Measurements from ENCODE around the gene PRKCB.

DNA sequence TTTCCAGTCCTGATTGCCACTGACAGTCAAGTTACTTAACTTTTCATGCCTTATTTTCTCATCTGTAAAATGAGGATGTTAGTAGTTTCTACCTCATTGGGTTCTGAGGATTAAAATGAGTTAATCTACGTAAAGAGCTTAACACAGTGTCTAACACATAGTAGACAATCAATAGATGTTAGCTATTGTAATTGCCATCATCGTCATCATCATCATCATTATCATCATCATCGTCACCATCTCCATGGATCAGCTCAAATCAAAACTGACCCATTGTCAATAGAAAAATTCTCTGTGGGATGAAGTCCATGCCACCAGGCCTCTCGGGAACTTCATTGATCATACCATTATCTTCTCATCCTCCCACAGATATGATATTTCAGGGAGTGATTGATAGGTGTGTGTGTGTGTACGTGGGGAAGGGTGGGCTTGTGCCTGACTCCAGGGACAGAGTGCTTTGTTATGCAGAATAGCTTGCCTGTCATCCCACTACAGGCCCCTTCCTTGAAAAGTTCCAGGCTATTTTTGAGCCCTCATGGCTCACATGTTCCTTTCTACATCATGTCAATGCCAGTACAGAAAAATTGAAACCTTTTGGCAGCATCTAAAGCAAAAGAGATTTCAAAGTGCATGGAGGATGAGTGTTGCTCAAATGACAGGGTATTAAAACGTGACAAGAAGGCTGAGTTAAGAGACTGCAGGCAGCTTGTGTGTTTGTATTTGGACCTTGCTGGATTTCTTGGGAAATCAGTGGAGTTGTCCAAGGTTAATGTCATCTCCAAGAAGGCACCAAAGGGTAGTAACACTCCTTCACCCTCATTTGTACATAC, 133.9 kb downstream of the PRKCB start:
- TF ChIP-seq, protein P1, sequence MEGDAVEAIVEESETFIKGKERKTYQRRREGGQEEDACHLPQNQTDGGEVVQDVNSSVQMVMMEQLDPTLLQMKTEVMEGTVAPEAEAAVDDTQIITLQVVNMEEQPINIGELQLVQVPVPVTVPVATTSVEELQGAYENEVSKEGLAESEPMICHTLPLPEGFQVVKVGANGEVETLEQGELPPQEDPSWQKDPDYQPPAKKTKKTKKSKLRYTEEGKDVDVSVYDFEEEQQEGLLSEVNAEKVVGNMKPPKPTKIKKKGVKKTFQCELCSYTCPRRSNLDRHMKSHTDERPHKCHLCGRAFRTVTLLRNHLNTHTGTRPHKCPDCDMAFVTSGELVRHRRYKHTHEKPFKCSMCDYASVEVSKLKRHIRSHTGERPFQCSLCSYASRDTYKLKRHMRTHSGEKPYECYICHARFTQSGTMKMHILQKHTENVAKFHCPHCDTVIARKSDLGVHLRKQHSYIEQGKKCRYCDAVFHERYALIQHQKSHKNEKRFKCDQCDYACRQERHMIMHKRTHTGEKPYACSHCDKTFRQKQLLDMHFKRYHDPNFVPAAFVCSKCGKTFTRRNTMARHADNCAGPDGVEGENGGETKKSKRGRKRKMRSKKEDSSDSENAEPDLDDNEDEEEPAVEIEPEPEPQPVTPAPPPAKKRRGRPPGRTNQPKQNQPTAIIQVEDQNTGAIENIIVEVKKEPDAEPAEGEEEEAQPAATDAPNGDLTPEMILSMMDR (IDR thresholded peaks at IDR 0.05) = no peak
- no peak for TF ChIP-seq POLR2AphosphoS5 (IDR thresholded peaks at IDR 0.05)
